Cerebellar nuclear complex (tissue), 1 donor: ENCODE results near the gene FMN1.

ENCODE experiments used
- DNase-seq, 2 experiments: peaks; one replicate each; lab custom pipeline; 2025; lab: John Stamatoyannopoulos, UW

FMN1 gene

GRCh38 chr15:33154351-33155166, 40.0 kb downstream of the FMN1 start:
- DNase-seq: no peak

DNA sequence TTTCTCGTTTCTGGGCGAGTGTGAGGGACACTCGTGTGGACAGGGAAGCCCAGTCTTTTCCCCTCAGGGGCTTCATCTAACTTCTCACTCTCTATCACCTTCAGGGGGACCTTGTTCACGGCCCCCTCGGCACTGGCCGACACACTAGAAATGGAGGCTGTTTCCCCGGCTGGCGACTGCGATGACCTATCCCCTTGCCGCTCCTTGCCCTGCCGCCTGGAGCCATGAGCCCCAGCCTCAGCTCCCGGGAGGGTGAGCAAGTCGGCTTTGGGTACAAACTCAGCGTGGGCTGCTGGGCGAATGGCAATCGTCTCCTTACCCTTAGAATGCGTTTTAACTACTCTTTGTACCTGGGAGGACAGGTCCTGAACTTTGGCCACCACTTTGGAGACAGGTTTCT, 41.0 kb downstream of the FMN1 start:
- DNase-seq: no peak

DNA sequence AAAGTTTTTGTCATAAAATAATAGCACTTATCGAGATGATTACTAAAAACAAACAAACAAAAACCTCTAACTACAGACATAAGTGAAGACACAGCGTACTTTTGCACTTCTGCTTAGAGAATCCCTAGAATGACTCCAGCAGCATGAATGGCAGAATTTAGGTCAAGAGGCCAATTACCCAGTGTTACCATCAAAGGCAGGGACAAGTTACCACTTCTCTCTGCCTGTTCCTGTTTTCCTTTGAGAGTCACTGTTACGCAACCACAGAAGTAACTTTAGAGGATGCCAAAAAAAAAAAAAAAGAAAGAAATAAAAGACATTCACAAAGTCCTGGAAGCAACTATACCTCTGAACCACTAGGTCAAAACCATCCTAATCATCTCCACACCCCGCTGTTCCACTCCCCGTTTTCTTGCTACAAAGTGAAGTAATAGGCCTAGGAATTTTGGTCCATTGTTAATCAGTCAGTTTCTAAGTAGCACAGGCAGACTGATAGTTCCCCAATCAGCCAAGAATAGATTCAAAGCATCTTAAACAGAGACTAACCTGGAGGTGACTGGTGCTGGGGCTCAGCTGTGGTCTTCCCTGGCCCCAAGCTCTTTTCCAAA, 41.9 kb downstream of the FMN1 start:
- DNase-seq: no peak

GRCh38 chr15:33150971-33151370, 43.5 kb downstream of the FMN1 start:
- no peak for DNase-seq

DNA sequence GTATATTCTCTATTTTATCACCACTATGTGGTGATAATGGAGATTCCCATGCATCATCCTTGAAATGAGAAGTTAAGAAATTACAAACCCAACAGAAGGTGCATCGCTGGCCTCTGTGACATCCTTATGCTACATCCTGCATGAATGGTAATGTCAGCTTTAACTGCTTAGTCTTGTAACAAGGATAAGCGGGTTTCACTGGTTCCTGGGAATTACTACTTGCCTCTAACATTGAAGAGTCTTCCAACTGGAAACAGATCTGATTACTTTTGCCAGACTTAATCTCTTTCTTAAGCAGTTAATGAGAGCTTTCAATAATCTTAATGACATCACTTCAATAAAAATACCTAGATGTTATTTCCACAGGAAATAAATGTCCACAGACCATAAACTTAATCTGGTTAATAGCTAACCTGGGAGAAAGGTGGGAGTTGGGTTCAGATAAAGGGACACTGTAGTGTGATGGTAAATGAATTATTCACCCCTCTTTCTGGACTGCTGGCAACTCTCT, 44.0 kb downstream of the FMN1 start:
- DNase-seq: no peak

DNA sequence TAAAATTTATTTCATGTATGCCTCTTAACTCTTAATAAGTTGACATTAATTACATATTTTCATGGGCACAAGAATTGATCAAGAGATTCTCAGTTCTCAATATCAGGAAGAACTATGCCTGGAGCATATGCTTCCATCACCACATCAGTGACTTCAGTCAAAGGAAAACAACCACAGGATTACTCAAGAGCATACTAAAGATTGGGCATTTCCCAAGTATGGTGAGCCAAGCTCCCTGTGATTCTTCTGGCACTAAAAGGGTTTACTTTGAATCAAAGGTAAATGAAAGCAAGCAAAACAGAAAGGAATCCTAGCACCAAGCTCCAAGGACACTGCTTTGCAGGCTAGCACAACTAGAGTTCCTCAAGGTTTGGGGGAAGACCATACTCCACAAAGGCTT, 44.6 kb downstream of the FMN1 start:
- DNase-seq: no peak

DNA sequence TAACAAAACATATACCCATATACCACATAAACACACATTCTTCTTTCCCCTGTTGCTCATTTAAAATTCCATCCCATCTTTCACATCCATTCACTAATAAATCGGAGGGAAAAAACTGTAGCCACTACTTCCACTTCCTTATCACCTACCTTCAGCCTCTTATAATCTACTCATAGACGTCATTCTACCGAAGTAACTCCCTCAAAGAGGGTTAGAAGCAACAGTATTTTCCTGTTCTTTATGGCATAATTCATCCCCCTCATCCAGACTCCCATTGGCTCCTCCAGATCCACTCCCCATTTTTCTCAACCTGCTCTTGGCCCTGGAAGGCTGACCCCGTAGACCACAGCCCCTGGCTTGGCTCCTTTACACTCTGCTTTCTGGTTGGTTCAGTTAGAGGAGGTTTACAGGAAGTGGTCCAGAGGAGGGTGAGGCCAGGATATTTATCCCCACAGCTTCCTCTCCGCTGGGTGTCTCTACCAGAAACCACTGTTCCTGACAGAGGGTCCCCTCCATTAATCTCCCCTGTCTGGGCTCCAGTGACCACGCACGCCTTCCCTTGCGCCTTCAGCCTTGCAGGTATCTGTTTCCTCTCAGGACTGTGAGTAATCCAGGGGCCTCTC, 46.3 kb downstream of the FMN1 start:
- DNase-seq: no peak

GRCh38 chr15:33146051-33146450, 48.5 kb downstream of the FMN1 start:
- DNase-seq: no peak

- no peak for DNase-seq
Observed at GRCh38 chr15:33145447-33145846, 49.1 kb downstream of the FMN1 start.

- no peak for DNase-seq
Observed at GRCh38 chr15:33142708-33143107, 51.8 kb downstream of the FMN1 start.

GRCh38 chr15:33138000-33138399, 56.5 kb downstream of the FMN1 start:
- DNase-seq: no peak

GRCh38 chr15:33137101-33137500, 57.4 kb downstream of the FMN1 start:
- no peak for DNase-seq

GRCh38 chr15:33136353-33136752, 58.2 kb downstream of the FMN1 start:
- no peak for DNase-seq

DNA sequence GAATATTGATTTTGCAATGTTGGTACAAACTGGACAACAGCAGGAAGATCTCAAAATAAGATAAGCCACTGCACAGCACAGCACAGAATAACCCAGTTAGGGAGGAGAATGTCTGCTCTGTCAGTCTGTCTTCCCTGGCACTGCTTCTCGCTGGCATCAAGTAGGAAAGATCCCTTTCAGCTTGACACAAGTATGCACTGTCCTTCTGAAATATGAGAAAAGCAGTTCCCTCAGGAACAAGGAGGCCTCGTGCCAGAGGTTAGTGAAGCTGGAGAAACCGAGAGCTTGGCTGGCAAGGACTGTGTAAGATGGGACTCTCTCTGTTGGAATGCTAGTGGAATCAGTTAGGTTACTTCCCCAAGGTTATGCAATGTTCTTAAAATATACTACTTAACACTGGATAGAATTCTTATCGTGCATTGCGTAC, 59.1 kb downstream of the FMN1 start:
- DNase-seq: no peak

GRCh38 chr15:33132722-33133345, 61.7 kb downstream of the FMN1 start:
- DNase-seq: no peak

DNA sequence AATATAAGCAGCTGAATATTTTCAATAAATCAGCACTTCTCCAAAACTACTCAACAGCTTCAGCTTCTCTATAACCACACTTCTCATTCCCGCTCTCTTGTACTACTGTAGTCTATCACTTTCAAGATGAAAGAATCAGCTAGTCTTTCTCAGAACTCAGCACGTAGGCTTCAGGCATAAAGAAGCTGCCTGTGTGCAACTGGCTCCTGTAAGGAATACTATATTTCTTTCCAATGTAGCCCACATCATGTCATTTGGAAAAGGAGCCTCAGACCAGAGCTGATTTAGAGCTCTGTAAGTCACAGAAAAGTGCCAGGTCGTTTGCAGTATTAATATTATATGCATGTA, 62.3 kb downstream of the FMN1 start:
- DNase-seq: no peak

- no peak for DNase-seq
Observed at GRCh38 chr15:33131552-33132232, 62.8 kb downstream of the FMN1 start.

DNA sequence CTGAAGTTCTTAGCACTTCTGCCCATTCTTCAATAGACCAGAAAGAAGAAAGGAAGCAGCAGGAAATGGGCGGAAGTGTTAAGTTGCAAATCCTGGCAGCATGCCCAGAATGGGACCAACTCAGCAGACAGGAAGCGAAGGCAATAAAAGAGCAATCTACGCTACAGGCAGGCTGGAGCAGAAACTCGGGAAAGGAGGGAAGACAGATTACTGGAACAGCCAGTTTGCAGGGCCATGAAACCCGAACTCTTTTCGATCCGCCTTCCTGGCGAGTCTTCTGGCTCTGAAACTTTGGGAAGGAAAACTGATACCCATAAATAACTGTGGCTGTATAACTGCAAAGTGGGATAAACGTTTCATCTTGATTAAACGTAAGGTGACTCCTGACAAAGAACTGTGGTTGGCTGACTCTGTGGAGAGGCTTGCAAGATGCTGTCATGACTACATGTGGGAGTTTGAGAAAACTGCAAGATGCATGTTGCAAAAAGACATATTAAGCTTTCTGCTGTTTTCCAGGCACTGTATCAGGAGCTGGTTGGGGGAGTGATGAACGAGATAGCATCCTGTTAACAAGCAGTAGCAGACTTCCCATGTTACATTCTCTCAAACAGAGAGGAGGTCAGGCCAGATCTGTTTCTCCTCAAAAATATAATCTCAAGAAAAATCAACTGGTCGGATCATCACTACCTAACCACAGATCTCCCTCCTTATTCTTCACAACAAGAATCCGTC, 67.8 kb downstream of the FMN1 start:
- no peak for DNase-seq

DNA sequence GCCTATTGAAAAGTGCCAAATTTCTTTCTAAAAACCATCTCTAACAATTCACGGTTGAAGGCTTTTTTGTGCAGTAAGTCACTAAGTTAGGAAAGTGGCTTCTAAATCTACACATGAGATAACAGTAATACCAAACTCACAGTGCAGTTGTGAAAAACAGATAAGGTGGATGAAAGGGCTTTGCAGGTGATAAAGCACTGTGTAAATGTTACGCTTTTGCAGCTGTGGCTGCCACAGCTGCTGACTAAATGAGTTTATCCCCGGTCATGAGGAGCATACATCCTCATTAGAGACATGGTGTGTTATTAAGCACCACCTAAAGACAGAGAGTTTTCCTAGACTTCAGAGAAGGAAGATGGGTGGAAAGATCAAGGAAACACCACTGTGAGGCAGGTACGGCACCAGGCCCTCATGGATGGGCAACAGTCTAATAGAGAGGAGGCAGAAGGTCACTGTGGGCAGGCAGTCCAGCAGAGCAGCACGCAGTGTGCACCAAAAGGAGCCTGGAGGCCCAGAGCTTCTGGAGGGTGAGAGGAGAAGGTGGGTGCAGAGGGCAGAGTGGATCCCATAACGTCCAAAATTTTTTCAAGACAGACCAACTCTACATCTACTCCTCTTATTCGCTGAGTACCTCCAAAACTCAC, 68.5 kb downstream of the FMN1 start:
- DNase-seq: no peak

DNA sequence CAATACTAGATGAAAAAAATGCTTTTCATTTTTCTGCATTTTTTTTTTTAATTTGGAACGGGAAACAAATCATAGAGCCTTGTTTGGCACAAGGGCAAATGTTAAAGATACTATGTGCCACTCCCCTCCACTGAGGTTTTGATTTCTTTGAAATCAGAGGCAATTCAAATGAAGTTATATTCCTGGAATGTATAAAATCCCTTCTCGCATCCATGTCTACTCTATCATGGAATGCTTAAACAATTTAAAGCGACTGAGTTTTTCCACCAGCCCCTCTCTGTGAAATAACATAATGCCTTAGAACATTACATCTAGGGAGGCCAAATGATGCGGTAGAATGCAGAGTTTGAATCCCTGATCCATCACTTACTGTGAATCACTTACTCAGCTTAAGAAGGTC, 69.7 kb downstream of the FMN1 start:
- no peak for DNase-seq

DNA sequence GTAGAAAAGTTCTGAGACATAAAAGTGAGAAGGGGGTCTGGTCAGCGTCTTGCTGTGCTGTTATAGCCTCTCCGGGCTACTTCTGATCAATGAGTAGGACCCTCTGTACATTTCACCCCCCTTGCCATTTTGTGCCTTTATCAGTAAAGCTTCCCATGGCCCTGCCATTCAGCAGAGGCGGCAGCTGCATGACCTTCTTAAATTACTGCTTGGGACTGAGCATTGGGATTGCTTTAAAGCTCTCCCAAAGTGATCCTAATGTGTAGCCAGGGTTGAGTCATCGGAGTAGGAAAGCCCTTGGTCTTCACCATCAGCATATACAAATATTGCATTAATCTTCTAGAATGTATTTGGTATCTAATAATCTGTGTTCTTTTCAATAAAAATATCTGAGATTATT, 70.2 kb downstream of the FMN1 start:
- no peak for DNase-seq
